ENCODE data around the gene CHML. TPM values are rescaled to one million over a fixed set of nuclear protein-coding genes. Genes with fewer than 3 reads are reported as not detected.

Gene CHML
- total and polyA plus RNA-seq, 10 of the 15 experiments (the other 5 are each of a cell fraction or from before 2014, with no cell fraction given) = 2.0 to 15.5 (median 6.0) TPM

- no peak for TF ChIP-seq ATF3 (IDR thresholded peaks at IDR 0.05; ENCODE audit: borderline replicate concordance, extremely low read depth, low read depth, low read length)
- TF ChIP-seq NR2C1 (IDR thresholded peaks at IDR 0.05) = no peak
- TF ChIP-seq PAX8 (IDR thresholded peaks at IDR 0.05) = no peak
- no peak for TF ChIP-seq CTCF (IDR thresholded peaks at IDR 0.05 in 2 of 3, conservative IDR thresholded peaks at IDR 0.05 in 1 of 3; ENCODE audit: control insufficient read depth in 2 of 3, extremely low read depth in 1 of 3, insufficient read depth in 1 of 3, low read depth in 3 of 3, low read length in 3 of 3)
- no peak for TF ChIP-seq RAD21 (IDR thresholded peaks at IDR 0.05; ENCODE audit: insufficient read depth, low read depth, low read length)
Observed at GRCh38 chr1:241652012-241652411, 11.8 kb upstream of the CHML start, which contains the start of gene WDR64 (continued).

- no peak for ATAC-seq
- no peaks in the 10 kb centered on the region for H3K79me2 ChIP-seq (ENCODE audit: control insufficient read depth, insufficient read depth, low read length)
- no TSS peak for BruUV-seq (replicated peaks)
- in situ Hi-C loops (cut with MboI) = no loop called here
- 58% methylated on average over 1 of the region's 1 CpG for WGBS (ENCODE audit: insufficient coverage, insufficient replicate concordance, low lambda C conversion rate, missing lambda C conversion rate)
- no peaks in the 10 kb centered on the region for H3K9me3 ChIP-seq (replicated peaks; ENCODE audit: control insufficient read depth, insufficient read depth, low read length)
- no peak for DNase-seq (ENCODE audit: low read depth, low spot score)
- H3K36me3 ChIP-seq (ENCODE audit: control insufficient read depth in 2 of 2, insufficient read depth in 2 of 2, low read length in 1 of 2) = no peaks in the 10 kb centered on the region
- no peak for TF ChIP-seq KAT2A (conservative IDR thresholded peaks at IDR 0.05; ENCODE audit: control insufficient read depth, low read depth, low read length)
- no peak overlapping the region for H3K27ac ChIP-seq (ENCODE audit: control insufficient read depth, insufficient read depth)
- FAIRE-seq = no peak
- no peaks in the 10 kb centered on the region; a peak in 1 of 4 replicates for H3K27me3 ChIP-seq (replicated peaks in 1 of 2; ENCODE audit: control insufficient read depth in 2 of 2, insufficient read depth in 2 of 2, low read length in 1 of 2)
- no peak overlapping the region for H2AFZ ChIP-seq (ENCODE audit: control insufficient read depth, low read depth, low read length)
- intact Hi-C loops (cut with micrococcal nuclease; ENCODE audit: unreplicated experiment) = no loop called here
- H4K20me1 ChIP-seq (ENCODE audit: control insufficient read depth, insufficient read depth) = no peaks in the 10 kb centered on the region
- ChIA-PET SMC1A (ENCODE audit: uncharacterized antibody, unreplicated experiment) (interaction anchor here (0.6 to 1.0 kb wide), 2 partner anchors 19 to 31 kb away, joined by 3 read pairs; no protein-coding TSS in a partner anchor), RAD21 (ENCODE audit: unreplicated experiment) (no interaction called here), CTCF (interaction anchor here (1.3 kb wide), 1 partner anchor 37 kb away, joined by 4 read pairs; no protein-coding TSS in a partner anchor), POLR2A (interaction anchor here (0.6 kb wide), 1 partner anchor 218 kb away, joined by 5 read pairs; no protein-coding TSS in a partner anchor)
- no peak overlapping the region for H3K4me2 ChIP-seq (ENCODE audit: control insufficient read depth, insufficient read depth)
- H3K9ac ChIP-seq (ENCODE audit: control insufficient read depth, insufficient read depth, low read length) = no peak overlapping the region
- H3K4me1 ChIP-seq (ENCODE audit: control insufficient read depth, insufficient read depth, low read length) = no peaks in the 10 kb centered on the region
- no peak overlapping the region for H3K4me3 ChIP-seq
Observed at GRCh38 chr1:241648159-241648558, 8.0 kb upstream of the CHML start.

All from GM12878 (cell line).